ENCODE measurements around the gene POLR2I. TPM values are rescaled to one million over a fixed set of nuclear protein-coding genes. Genes with fewer than 3 reads are reported as not detected.

The POLR2I gene
- total RNA-seq, 4 donors from 2014 or later: 64.8 to 152 (median 85.7) TPM

DNA sequence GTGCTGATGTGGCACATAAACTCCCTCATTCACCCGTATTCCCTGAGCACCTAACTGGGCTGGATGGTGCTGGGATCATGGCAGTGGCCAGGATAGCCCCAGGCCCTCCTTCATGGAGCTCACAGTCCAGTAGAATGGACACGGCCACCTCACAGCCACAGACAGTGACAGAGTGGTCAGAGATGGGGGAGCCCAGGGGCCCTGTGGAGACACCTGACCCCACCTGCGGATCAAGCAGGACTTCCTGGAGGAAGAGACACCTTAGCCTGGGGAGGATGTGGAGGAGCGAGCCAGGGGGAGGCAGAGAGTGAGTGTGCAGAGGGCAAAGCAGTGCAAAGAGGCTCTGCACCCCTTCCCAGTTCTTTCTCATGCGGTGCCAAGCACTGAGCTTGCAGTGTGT lies 24.8 kb downstream of the POLR2I start:
- intact Hi-C loops (cut with DNase I): no loop called here
- H3K4me3 ChIP-seq: no peak overlapping the region
- DNase-seq (ENCODE audit: extremely low spot score): no peak
- H3K4me1 ChIP-seq: peaks cover 0 to 8% (median 0%) of the 10 kb centered on the region in 4 donors
- TF ChIP-seq, protein P1, sequence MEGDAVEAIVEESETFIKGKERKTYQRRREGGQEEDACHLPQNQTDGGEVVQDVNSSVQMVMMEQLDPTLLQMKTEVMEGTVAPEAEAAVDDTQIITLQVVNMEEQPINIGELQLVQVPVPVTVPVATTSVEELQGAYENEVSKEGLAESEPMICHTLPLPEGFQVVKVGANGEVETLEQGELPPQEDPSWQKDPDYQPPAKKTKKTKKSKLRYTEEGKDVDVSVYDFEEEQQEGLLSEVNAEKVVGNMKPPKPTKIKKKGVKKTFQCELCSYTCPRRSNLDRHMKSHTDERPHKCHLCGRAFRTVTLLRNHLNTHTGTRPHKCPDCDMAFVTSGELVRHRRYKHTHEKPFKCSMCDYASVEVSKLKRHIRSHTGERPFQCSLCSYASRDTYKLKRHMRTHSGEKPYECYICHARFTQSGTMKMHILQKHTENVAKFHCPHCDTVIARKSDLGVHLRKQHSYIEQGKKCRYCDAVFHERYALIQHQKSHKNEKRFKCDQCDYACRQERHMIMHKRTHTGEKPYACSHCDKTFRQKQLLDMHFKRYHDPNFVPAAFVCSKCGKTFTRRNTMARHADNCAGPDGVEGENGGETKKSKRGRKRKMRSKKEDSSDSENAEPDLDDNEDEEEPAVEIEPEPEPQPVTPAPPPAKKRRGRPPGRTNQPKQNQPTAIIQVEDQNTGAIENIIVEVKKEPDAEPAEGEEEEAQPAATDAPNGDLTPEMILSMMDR (IDR thresholded peaks at IDR 0.05): no peak
- TF ChIP-seq EP300 (IDR thresholded peaks at IDR 0.05): no peak
- no peak for TF ChIP-seq POLR2A (IDR thresholded peaks at IDR 0.05; ENCODE audit: low read depth)
- no peak for TF ChIP-seq POLR2AphosphoS5 (IDR thresholded peaks at IDR 0.05)
- no peak overlapping the region for H3K27ac ChIP-seq (replicated peaks in 1 of 4)
- no peaks in the 10 kb centered on the region for H3K36me3 ChIP-seq
- H3K9me3 ChIP-seq: no peaks in the 10 kb centered on the region
- H3K27me3 ChIP-seq: no peaks in the 10 kb centered on the region
- WGBS: 100% methylated on average over 2 of the region's 5 CpGs

DNA sequence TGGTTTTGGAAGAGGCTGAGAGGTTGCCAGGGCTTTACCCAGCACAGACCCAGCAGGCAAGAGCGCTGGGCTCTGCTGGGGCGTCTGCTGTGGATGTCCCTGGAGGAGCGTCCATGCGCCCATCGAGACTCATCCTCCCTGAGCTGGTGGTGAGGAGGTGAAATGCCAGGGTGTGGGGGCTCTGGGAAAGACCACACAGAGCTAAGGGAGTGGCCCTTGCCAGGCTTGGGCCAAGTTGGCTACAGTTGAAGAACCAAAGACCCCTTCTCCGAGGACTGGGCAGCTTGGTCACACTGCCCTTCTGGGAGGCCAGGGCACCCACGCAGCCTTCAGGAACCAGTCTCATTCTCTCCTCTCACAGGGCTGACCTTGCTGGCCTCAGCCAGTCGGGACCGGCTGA lies 28.3 kb downstream of the POLR2I start:
- intact Hi-C loops (cut with DNase I): no loop called here
- 90% methylated on average over 7 of the region's 9 CpGs for WGBS
- H3K27ac ChIP-seq (replicated peaks in 1 of 4): no peak overlapping the region
- DNase-seq (ENCODE audit: extremely low spot score): no peak
- TF ChIP-seq, protein P1 (IDR thresholded peaks at IDR 0.05): no peak
- H3K4me3 ChIP-seq: no peak overlapping the region
- no peaks in the 10 kb centered on the region for H3K27me3 ChIP-seq
- peaks cover 0 to 6% (median 3%) of the 10 kb centered on the region in 4 donors for H3K4me1 ChIP-seq
- H3K9me3 ChIP-seq: no peaks in the 10 kb centered on the region
- H3K36me3 ChIP-seq: no peaks in the 10 kb centered on the region

DNA sequence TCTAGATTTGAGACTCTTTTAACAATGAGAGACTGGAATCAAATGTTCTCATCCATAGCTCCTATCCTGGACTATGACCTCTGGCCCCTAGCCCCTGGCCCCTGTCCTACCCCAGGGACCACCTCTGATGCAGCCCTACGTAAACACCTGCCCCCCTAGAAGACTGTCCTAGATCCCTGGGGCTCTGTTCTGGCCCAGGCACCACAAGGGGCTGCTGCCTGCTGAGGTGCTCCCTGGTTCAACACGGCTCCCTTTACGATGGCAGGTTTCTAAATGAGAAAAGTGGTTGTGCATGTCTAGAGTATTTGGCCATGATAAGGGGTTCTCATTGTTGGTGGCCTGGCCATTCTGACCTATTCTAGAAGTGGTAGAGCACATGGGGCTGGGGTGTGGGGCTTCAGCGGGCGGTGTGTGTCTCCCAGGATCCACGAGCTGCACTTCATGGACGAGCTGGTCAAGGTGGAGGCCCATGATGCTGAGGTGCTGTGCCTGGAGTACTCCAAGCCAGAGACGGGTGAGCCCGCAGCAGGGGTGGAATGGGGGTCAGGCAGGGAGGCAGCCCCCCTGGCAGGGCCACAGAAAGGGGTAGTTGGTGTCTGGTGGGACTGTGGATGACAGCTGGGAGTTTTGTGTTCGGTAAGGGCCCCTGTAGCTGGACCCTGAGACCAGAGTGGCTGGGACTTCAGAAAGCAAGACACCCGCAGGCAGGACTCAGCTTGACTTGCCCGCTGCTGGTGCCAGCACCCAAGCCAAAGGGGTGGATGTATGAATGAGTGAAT lies 30.3 kb downstream of the POLR2I start:
- no peak for DNase-seq (ENCODE audit: extremely low spot score)
- H3K4me1 ChIP-seq: peaks cover 0 to 8% (median 5%) of the 10 kb centered on the region in 4 donors
- H3K36me3 ChIP-seq: no peaks in the 10 kb centered on the region
- intact Hi-C loops (cut with DNase I): no loop called here
- no peaks in the 10 kb centered on the region for H3K9me3 ChIP-seq
- H3K4me3 ChIP-seq: no peak overlapping the region
- no peak for TF ChIP-seq POLR2A (IDR thresholded peaks at IDR 0.05; ENCODE audit: low read depth)
- TF ChIP-seq, protein P1 (IDR thresholded peaks at IDR 0.05): no peak
- no peak for TF ChIP-seq POLR2AphosphoS5 (IDR thresholded peaks at IDR 0.05)
- TF ChIP-seq EP300 (IDR thresholded peaks at IDR 0.05): no peak
- 88% methylated on average over 9 of the region's 12 CpGs for WGBS
- H3K27ac ChIP-seq (replicated peaks in 1 of 4): no peak overlapping the region
- H3K27me3 ChIP-seq: no peaks in the 10 kb centered on the region

DNA sequence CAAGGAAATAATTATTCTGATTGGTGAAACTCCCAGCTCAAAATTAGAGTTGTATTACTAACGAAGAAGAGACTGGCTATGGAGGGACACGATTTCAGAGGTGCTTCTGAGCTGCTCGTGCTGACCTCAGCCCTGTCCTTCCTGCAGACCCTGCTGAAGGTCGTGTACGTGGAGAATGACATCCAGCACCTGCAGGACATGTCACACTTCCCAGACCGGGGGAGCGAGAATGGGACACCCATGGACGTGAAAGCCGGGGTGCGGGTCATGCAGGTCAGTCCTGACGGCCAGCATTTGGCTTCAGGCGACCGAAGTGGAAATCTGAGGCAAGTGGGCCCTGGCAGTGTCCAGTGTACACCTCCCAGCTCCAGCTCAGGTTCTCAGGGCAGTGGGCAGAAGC lies 31.8 kb downstream of the POLR2I start:
- WGBS: 98% methylated on average over 10 of the region's 13 CpGs

More for the DNA sequence above, 31.8 kb downstream of the POLR2I start:
- Histone ChIP-seq H3K4me1 (peaks cover 0 to 8% (median 5%) of the 10 kb centered on the region in 4 donors), H3K27me3 (no peaks in the 10 kb centered on the region), H3K27ac (replicated peaks in 1 of 4) (no peak overlapping the region), H3K9me3 (no peaks in the 10 kb centered on the region), H3K36me3 (no peaks in the 10 kb centered on the region), H3K4me3 (no peak overlapping the region)
- no peak for DNase-seq (ENCODE audit: extremely low spot score)
- TF ChIP-seq EP300 (IDR thresholded peaks at IDR 0.05): no peak
- TF ChIP-seq POLR2A (IDR thresholded peaks at IDR 0.05; ENCODE audit: low read depth): no peak
- TF ChIP-seq, protein P1 (IDR thresholded peaks at IDR 0.05): no peak
- no peak for TF ChIP-seq POLR2AphosphoS5 (IDR thresholded peaks at IDR 0.05)
- intact Hi-C loops (cut with DNase I): no loop called here
